IMR-90 (cell line): ENCODE data around the gene SLC66A2. TPM values are rescaled to one million over a fixed set of nuclear protein-coding genes. Genes with fewer than 3 reads are reported as not detected.

Experiments
- ATAC-seq: fragments of 200-7000 bp; cut with Tn5 transposase; 2 replicates; pipeline ENCODE4 v1.9.1; 2020; ENCODE audit warnings: low read depth, mild to moderate bottlenecking, moderate library complexity
- BruUV-seq: library from RNA; stranded (reverse); fragments of 400-500 nt; replicated peaks from 2 replicates; lab custom pipeline; 2021; lab: Mats Ljungman, UMichigan
- CTCF ChIA-PET: fragments of 300-600 bp; formaldehyde crosslinking; extraction: SDS; loops from one replicate; lab custom pipeline; 2021; ENCODE audit warnings: antibody characterized with exemption; lab: Yijun Ruan, JAX
- POLR2A ChIA-PET: fragments of 300-600 bp; sonication (Branson Sonifier 250); formaldehyde crosslinking; loops from one replicate; lab custom pipeline; 2022; ENCODE audit warnings: antibody characterized with exemption; ENCODE audit not compliant: unreplicated experiment; lab: Charles Lee
- DNase-seq: peaks from one replicate; pipeline ENCODE4 v3.0.0; 2013
- H2AFZ ChIP-seq: replicated peaks from 2 replicates; pipeline ENCODE3; 2013; ENCODE audit warnings: low read length, mild to moderate bottlenecking; ENCODE audit not compliant: poor library complexity
- H2AK5ac ChIP-seq: 2 replicates; pipeline ENCODE4 v1.6.1; 2013; ENCODE audit warnings: low read depth, low read length, inconsistent platforms
- H2AK9ac ChIP-seq: replicated peaks from 2 replicates; pipeline ENCODE3; 2013; ENCODE audit warnings: mild to moderate bottlenecking, low read depth, low read length, moderate library complexity; ENCODE audit not compliant: poor library complexity
- H2BK120ac ChIP-seq: 2 replicates; pipeline ENCODE4 v1.6.1; 2013; ENCODE audit warnings: low read depth, low read length, inconsistent platforms
- H2BK15ac ChIP-seq: 3 replicates; pipeline ENCODE4 v1.6.1; 2013; ENCODE audit warnings: low read depth, low read length, inconsistent platforms
- H2BK20ac ChIP-seq: 2 replicates; pipeline ENCODE4 v1.6.1; 2013; ENCODE audit warnings: low read depth, mild to moderate bottlenecking, inconsistent platforms, low read length, moderate library complexity
- H2BK5ac ChIP-seq: 2 replicates; pipeline ENCODE4 v1.6.1; 2013; ENCODE audit warnings: mild to moderate bottlenecking, low read depth, low read length, inconsistent platforms; ENCODE audit not compliant: poor library complexity, severe bottlenecking
- H3K14ac ChIP-seq: replicated peaks from 2 replicates; pipeline ENCODE4 v1.6.1; 2013; ENCODE audit warnings: low read depth, low read length, inconsistent platforms
- H3K18ac ChIP-seq: 2 replicates; pipeline ENCODE4 v1.6.1; 2013; ENCODE audit warnings: low read depth, low read length, control low read depth
- H3K23ac ChIP-seq: 2 replicates; pipeline ENCODE4 v1.6.1; 2013; ENCODE audit warnings: low read depth, low read length, inconsistent platforms
- H3K27ac ChIP-seq: 2 replicates; pipeline ENCODE4 v1.5.1; 2013; ENCODE audit warnings: mild to moderate bottlenecking, control low read depth, low read length; ENCODE audit not compliant: insufficient read depth
- H3K27me3 ChIP-seq: 2 replicates; pipeline ENCODE4 v1.6.1; 2013; ENCODE audit warnings: low read length; ENCODE audit not compliant: control insufficient read depth, insufficient read depth
- H3K36me3 ChIP-seq: 2 replicates; pipeline ENCODE4 v1.6.1; 2013; ENCODE audit warnings: low read length, mixed read lengths; ENCODE audit not compliant: control insufficient read depth, insufficient read depth
- H3K4ac ChIP-seq: 2 replicates; pipeline ENCODE4 v1.6.1; 2013; ENCODE audit warnings: low read depth, low read length, inconsistent platforms
- H3K4me1 ChIP-seq: 2 replicates; pipeline ENCODE4 v1.6.1; 2013; ENCODE audit warnings: low read length, mixed read lengths; ENCODE audit not compliant: control insufficient read depth, insufficient read depth
- H3K4me2 ChIP-seq: 2 replicates; pipeline ENCODE4 v1.6.1; 2013; ENCODE audit warnings: low read depth, mild to moderate bottlenecking, control low read depth, low read length, moderate library complexity
- H3K4me3 ChIP-seq: 2 replicates; pipeline ENCODE4 v1.5.1; 2013; ENCODE audit warnings: low read depth, mild to moderate bottlenecking, control low read depth, low read length, moderate library complexity; ENCODE audit not compliant: insufficient read depth
- H3K56ac ChIP-seq: 2 replicates; pipeline ENCODE4 v1.6.1; 2013; ENCODE audit warnings: low read length, inconsistent platforms; ENCODE audit not compliant: insufficient read depth; ENCODE audit errors: extremely low read depth
- H3K79me1 ChIP-seq, 2 experiments: 2 replicates each; pipeline ENCODE4 v1.6.1; 2013; ENCODE audit warnings: low read length in 2 of 2, inconsistent platforms in 1 of 2, low read depth in 1 of 2
- H3K9ac ChIP-seq: 2 replicates; pipeline ENCODE4 v1.6.1; 2013; ENCODE audit warnings: low read depth, low read length, control low read depth
- H3K9me1 ChIP-seq: 2 replicates; pipeline ENCODE4 v1.6.1; 2013; ENCODE audit warnings: low read length, inconsistent platforms; ENCODE audit not compliant: insufficient read depth
- H3K9me3 ChIP-seq: 2 replicates; pipeline ENCODE4 v1.6.1; 2013; ENCODE audit warnings: low read length; ENCODE audit not compliant: control insufficient read depth, insufficient read depth
- H4K20me1 ChIP-seq: 2 replicates; pipeline ENCODE4 v1.6.1; 2013; ENCODE audit warnings: low read length, inconsistent platforms; ENCODE audit not compliant: insufficient read depth
- H4K5ac ChIP-seq: 2 replicates; pipeline ENCODE4 v1.6.1; 2013; ENCODE audit warnings: mild to moderate bottlenecking, low read depth, low read length, control low read depth
- H4K8ac ChIP-seq, 2 experiments: 2 replicates each; pipeline ENCODE4 v1.6.1; 2013; ENCODE audit warnings: low read depth in 2 of 2, low read length in 2 of 2, control low read depth in 1 of 2, inconsistent platforms in 1 of 2
- H4K91ac ChIP-seq: 2 replicates; pipeline ENCODE4 v1.6.1; 2013; ENCODE audit warnings: low read depth, low read length, inconsistent platforms; ENCODE audit not compliant: insufficient read depth
- FOS ChIP-seq: fragments of 150-350 bp; IDR thresholded peaks from 2 replicates; pipeline ENCODE4 v1.6.1; 2016; ENCODE audit warnings: low read depth, low read length
- MXI1 ChIP-seq: IDR thresholded peaks from 2 replicates; pipeline ENCODE4 v1.6.1; 2012; ENCODE audit warnings: low read depth, mild to moderate bottlenecking, low read length, moderate library complexity, borderline replicate concordance
- WGBS, 2 experiments: methylation state at CpG; one replicate each; pipeline versions ENCODE4 v1.1.5 to v1.1.7; 2013; ENCODE audit warnings: missing lambda C conversion rate in 2 of 2; ENCODE audit not compliant: insufficient read length in 1 of 2; ENCODE audit errors: extremely low coverage in 2 of 2; 5-methylcytosine and 5-hydroxymethylcytosine counted together
- dilution Hi-C: fragments of 300-500 bp; cut with HindIII; formaldehyde crosslinking; loops from one replicate; pipeline ENCODE4 v1.14.3; 2018; ENCODE audit warnings: low sequenced_read_pairs; ENCODE audit not compliant: unreplicated experiment
- in situ Hi-C: fragments of 300-500 bp; cut with MboI; formaldehyde crosslinking; loops from 3 replicates; pipeline ENCODE4 v1.14.3; 2019; ENCODE audit warnings: low sequenced_read_pairs, inconsistent platforms, mixed read lengths
- intact Hi-C: fragments of 100-400 bp; cut with micrococcal nuclease; formaldehyde crosslinking; loops from 2 replicates; pipeline ENCODE4 v1.10.0; 2022
- polyA plus RNA-seq, 3 experiments: library from polyadenylated mRNA; depleted of rRNA; stranded (reverse); fragments of >200 nt; gene quantifications; 2 replicates each; pipeline ENCODE4 v1.2.3, GENCODE V29; 2012; ENCODE audit warnings: low replicate concordance in 1 of 3
- total RNA-seq: library from RNA; depleted of rRNA; stranded (reverse); fragments of >200 nt; gene quantifications from 2 replicates; pipeline ENCODE4 v1.2.3, GENCODE V29; 2012

The SLC66A2 gene
- total and polyA plus RNA-seq, 2 of the 4 experiments (the other 2 are of a cell fraction), result 17.6 to 23.5 TPM

DNA sequence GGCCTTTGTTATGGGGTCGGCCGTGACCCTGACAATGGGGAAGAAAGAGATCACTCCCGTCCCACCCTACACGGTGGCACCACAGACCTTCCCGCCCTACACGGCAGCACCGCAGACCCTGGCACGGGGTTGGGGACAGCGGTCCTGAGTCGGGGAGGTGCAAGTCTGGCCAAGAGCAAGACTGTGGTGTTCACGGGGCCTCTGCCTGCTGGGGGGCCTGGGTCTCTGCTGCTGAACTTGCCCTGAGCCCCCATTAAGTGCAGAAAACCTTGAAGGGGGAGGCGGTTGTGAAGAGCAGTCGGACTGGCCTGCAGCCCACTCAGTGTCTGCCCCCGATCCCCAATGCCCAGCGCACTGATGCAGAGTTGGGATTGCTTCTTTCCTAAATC is 75.9 kb downstream of the SLC66A2 start:
- in situ Hi-C loops, result no loop called here
- no peak overlapping the region for H3K14ac ChIP-seq
- no peak overlapping the region for H3K23ac ChIP-seq
- H4K91ac ChIP-seq, result no peak overlapping the region
- H3K56ac ChIP-seq, result no peak overlapping the region
- H2BK5ac ChIP-seq, result no peak overlapping the region
- ATAC-seq, result no peak
- H2BK120ac ChIP-seq, result no peak overlapping the region
- H4K8ac ChIP-seq, result no peak overlapping the region
- no peak for TF ChIP-seq FOS
- no peak for TF ChIP-seq MXI1
- H3K18ac ChIP-seq, result no peak overlapping the region
- H2BK15ac ChIP-seq, result no peak overlapping the region
- DNase-seq, result no peak
- no peak overlapping the region for H3K4me2 ChIP-seq
- H3K4me1 ChIP-seq, result no peaks in the 10 kb centered on the region
- dilution Hi-C loops, result no loop called here
- CTCF ChIA-PET, result no interaction called here
- POLR2A ChIA-PET, result no interaction called here
- peaks cover 5% of the 10 kb centered on the region; the same call in 1 of the 2 replicates for H3K9me3 ChIP-seq
- no peak overlapping the region for H3K9ac ChIP-seq
- no peak overlapping the region for H3K27ac ChIP-seq
- H2AK9ac ChIP-seq, result no peak overlapping the region
- intact Hi-C loops, result no loop called here
- H3K36me3 ChIP-seq, result no peaks in the 10 kb centered on the region; the same call in 1 of the 2 replicates
- no peak overlapping the region for H3K4ac ChIP-seq
- no peak overlapping the region for H2AK5ac ChIP-seq
- H4K5ac ChIP-seq, result no peak overlapping the region
- no peak overlapping the region for H2BK20ac ChIP-seq
- no peak overlapping the region for H3K4me3 ChIP-seq
- H4K20me1 ChIP-seq, result no peaks in the 10 kb centered on the region
- no peak overlapping the region for H2AFZ ChIP-seq
- whole genome bisulfite sequencing, 2 experiments, result 80% methylated on average over 1 of the region's 15 CpGs; no CpG with 5 or more reads in 1 of the 2 experiments
- no peaks in the 10 kb centered on the region for H3K79me1 ChIP-seq
- no TSS peak for BruUV-seq
- no peaks in the 10 kb centered on the region for H3K9me1 ChIP-seq
- no peaks in the 10 kb centered on the region; the same call in none of the 2 replicates for H3K27me3 ChIP-seq
